ENCODE data around the gene MIOX.

MIOX gene

DNA sequence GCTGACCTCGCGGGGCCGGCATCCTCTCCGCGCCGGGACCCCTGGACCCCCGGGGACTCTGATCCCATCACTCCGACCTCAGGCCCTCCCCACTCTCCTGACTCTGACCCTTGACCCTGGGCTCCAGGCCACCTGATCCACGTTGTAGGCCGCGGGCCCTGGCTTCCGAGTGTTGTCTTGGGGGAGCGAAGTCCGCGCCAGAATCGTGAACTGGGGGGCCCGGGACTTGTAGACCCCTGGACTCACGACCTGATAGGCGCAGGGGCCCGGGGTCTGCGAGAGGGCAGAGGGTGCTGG lies 43.9 kb downstream of the MIOX start:
- TF ChIP-seq, protein P1, sequence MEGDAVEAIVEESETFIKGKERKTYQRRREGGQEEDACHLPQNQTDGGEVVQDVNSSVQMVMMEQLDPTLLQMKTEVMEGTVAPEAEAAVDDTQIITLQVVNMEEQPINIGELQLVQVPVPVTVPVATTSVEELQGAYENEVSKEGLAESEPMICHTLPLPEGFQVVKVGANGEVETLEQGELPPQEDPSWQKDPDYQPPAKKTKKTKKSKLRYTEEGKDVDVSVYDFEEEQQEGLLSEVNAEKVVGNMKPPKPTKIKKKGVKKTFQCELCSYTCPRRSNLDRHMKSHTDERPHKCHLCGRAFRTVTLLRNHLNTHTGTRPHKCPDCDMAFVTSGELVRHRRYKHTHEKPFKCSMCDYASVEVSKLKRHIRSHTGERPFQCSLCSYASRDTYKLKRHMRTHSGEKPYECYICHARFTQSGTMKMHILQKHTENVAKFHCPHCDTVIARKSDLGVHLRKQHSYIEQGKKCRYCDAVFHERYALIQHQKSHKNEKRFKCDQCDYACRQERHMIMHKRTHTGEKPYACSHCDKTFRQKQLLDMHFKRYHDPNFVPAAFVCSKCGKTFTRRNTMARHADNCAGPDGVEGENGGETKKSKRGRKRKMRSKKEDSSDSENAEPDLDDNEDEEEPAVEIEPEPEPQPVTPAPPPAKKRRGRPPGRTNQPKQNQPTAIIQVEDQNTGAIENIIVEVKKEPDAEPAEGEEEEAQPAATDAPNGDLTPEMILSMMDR (IDR thresholded peaks at IDR 0.05): no peak
- no peak for TF ChIP-seq ZFX (IDR thresholded peaks at IDR 0.05; ENCODE audit: borderline replicate concordance)
- H3K27ac ChIP-seq: peak overlapping the region; percentile 99

DNA sequence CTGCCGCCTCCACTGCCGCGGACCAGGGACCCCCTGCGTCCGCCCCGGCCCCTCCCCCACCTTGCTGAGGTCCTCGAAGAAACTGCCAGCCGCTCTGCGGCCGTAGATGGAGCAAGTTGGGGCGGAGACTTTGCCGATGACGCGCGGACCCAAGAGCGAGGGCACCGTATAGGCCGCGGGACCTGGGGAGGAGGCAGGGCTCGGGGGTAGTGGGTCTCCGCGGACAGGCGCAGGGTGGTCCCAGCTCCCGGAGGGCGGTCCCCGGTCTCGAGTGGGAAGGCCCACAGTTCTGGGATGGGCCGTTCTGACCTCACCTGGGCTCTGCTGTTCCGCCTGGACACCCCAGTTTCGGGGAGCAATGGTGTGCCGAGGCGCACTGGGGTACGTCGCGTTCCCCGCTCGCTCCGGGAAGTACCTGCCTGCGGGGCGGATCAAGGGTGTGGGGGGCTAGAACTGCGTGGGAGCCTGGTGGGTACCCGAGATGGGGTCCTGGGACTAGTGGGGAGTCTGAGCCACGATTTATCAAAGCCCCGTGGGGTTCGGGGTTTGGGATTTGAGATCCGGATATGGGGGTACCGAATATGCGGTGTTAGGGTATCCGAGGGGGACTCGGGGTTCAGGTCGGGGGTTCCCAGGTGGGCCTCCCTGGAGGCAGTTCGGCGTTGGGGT lies 44.4 kb downstream of the MIOX start:
- TF ChIP-seq, protein P1 (IDR thresholded peaks at IDR 0.05): no peak
- no peak for TF ChIP-seq ZFX (IDR thresholded peaks at IDR 0.05; ENCODE audit: borderline replicate concordance)
- H3K27ac ChIP-seq: peak overlapping the region; percentile 99

DNA sequence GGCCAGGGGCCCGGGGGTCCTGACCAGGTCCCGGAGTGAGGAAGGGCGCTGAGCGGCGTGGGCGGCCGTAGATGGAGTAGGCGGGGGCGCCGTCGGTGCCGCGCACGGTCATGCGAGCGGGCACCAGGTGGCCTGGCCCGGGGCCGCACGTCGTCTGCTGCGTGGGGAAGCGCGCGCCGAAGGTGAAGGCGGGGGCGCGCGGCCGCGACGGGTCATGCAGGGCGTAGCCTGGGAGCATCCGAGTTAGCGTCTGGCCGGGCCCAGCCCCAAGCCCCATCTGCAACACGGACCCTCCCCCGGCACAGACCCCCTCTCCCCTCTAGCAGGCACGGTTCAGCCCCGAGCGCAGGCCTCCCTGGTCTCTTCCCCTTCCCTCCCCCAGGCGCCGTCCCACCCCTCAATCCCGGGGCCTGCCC lies 44.9 kb downstream of the MIOX start:
- H3K27ac ChIP-seq: peak overlapping the region; percentile 99
- TF ChIP-seq, protein P1 (IDR thresholded peaks at IDR 0.05): no peak
- TF ChIP-seq ZFX (IDR thresholded peaks at IDR 0.05; ENCODE audit: borderline replicate concordance): no peak

DNA sequence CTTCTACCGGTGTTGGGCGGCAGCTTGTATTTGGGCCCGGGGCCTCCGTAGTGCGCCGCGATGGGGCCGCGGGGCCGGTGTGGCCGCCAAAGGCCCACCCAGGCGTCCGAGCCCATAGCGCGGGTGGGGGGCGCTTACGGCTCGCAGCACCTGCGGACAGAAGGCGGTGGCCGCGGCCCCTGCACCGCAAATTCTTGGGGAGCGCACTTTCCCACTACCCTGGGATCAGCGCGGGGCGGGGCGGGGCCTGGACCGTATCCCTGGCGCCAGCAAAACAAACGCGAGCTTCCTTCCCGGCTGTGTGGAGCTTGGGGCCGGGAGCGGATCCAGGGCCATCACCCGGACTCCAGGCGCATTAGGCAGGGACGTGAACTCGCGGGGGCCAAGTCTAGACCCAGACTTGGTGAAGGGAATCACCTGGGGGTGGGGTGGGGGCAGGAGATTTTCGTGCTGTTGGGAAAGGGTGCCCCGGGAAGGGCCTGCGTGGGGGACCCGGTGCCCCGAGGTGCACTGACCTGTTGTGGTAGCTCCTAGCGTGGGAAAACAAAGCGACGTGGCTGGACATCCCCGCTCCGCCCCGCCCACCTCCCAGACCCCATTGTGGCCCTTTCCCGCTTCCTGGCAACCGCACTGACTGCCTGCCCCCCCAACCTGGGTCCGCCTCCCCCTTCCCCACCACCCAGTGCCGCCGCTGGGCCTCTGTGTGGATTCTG lies 45.5 kb downstream of the MIOX start:
- H3K27ac ChIP-seq: peak overlapping the region; percentile 99
- TF ChIP-seq, protein P1 (IDR thresholded peaks at IDR 0.05): no peak
- TF ChIP-seq ZFX (IDR thresholded peaks at IDR 0.05; ENCODE audit: borderline replicate concordance): no peak

DNA sequence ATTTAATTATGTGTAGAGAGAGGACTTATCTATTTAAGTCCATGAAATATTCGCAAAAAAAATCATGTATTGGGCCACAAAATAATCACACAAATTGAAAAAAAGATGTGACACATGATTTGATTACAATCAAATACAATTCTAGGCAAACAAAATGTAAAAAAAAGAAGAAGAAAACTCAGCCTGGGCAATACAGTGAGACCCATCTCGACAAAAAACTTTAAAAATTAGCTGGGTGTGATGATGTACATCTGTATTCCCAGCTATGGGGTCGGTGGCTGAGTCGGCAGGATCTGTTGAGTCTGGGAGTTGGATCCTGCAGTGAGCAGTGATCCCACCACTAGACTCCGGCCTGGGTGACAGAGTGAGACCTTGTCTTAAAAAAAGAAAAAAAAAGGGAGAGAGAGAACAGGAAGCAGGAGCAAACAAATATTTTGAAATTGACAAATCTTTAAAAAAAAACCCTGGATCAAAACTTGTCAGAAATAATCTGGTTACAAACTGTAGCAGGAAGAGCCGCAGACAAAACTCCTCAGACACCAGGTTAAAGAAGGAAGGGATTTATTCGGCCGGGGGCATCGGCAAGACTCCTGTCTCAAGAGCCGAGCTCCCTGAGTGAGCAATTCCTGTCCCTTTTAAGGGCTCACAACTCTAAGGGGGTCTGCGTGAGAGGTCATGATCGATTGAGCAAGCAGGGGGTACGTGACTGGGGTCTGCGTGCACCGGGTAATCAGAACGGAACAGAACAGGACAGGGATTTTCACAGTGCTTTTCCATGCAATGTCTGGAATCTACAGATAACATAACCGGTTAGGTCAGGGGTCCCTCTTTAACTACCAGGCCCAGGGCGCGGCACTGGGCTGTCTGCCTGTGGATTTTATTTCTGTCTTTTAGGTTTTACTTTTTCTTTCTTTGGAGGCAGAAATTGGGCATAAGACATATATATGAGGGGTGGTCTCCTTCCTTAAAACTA lies 46.5 kb downstream of the MIOX start:
- TF ChIP-seq, protein P1 (IDR thresholded peaks at IDR 0.05): no peak
- TF ChIP-seq ZFX (IDR thresholded peaks at IDR 0.05; ENCODE audit: borderline replicate concordance): no peak
- H3K27ac ChIP-seq: peak overlapping the region; percentile 99

DNA sequence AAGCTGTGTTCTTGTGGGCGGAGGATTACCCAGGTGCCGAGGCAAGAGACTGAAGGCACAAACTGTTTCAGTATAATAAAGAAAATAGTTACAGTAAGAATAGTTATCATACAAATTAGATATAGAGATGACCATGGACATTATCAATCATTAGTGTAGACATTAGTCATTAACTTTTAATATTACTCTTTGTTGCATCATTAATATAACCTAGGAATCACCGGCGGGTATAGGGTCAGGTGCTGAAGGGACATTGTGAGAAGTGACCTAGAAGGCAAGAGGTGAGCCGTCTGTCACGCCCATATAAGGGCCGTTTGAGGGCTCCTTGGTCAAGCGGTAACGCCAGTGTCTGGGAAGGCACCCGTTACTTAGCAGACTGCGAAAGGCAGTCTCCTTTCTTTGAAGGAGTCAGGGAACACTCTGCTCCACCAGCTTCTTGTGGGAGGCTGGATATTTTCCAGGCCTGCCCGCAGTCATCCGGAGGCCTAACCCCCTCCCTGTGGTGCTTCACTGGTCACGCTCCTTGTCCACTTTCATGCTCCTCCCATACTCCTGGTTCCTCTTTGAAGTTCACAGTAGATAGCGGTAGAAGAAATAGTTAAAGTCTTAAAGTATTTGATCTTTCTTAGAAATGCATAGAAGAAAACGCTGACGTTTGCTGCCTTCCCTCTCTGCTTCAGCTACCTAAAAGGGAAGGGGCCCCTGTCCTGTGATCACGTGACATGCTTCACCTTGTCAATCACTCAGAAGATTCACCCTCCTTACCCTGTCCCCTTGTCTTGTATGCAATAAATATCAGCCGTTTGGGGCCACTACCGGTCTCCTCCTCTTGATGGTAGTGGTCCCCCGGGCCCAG lies 47.4 kb downstream of the MIOX start:
- H3K27ac ChIP-seq: peak overlapping the region; percentile 99

DNA sequence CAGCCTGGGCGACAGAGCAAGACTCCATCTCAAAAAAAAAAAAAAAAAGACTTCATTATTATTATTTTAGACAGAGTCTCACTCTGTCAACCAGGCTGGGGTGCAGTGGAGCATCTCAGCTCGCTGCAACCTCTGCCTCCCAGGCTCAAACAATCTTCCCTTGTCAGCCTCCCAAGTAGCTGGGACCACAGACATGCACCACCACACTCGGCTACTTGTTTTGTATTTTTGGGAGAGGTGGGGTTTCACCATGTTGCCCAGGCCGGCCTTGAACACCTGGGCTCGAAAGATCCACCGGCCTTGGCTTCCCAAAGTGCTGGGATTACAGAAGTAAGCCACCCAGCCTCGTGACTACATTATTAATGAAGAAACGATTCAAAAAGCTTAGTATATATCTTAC lies 48.5 kb downstream of the MIOX start:
- TF ChIP-seq, protein P1 (IDR thresholded peaks at IDR 0.05): no peak
- TF ChIP-seq ZFX (IDR thresholded peaks at IDR 0.05; ENCODE audit: borderline replicate concordance): no peak
- no peak overlapping the region for H3K27ac ChIP-seq

All from 22Rv1 (cell line).